OCI-M2 (cell line): ENCODE data around the gene PRKCA.
"Not testable (repeated sequence)": the region's sequence is repeated elsewhere in the genome, so short reads cannot be mapped to it uniquely, and the experiment has no call there.

Experiments
- DNase-seq: peaks from one replicate; lab custom pipeline; 2025; ENCODE audit not compliant: unreplicated experiment; lab: John Stamatoyannopoulos, UW

The PRKCA gene

GRCh38 chr17:66432996-66433551 is 130.7 kb downstream of the PRKCA start:
- no peak for DNase-seq

- DNase-seq, result no peak
Measured at GRCh38 chr17:66435182-66435581, 132.8 kb downstream of the PRKCA start.

- no peak for DNase-seq
Measured at GRCh38 chr17:66436631-66437030, 134.2 kb downstream of the PRKCA start.

- DNase-seq, result no peak
Measured at GRCh38 chr17:66437476-66438026, 135.1 kb downstream of the PRKCA start.

GRCh38 chr17:66438101-66438500 is 135.7 kb downstream of the PRKCA start:
- DNase-seq, result no peak

GRCh38 chr17:66441101-66441661 is 138.8 kb downstream of the PRKCA start:
- DNase-seq, result no peak

GRCh38 chr17:66443166-66443565 is 140.8 kb downstream of the PRKCA start:
- DNase-seq, result no peak

GRCh38 chr17:66443606-66444005 is 141.2 kb downstream of the PRKCA start:
- DNase-seq, result no peak

GRCh38 chr17:66444031-66444430 is 141.6 kb downstream of the PRKCA start:
- DNase-seq, result no peak

- DNase-seq, result no peak
Measured at GRCh38 chr17:66445229-66445628, 142.8 kb downstream of the PRKCA start.

- no peak for DNase-seq
Measured at GRCh38 chr17:66446419-66446818, 144.0 kb downstream of the PRKCA start.

- DNase-seq, result no peak
Measured at GRCh38 chr17:66447159-66447558, 144.7 kb downstream of the PRKCA start.

- no peak for DNase-seq
Measured at GRCh38 chr17:66448026-66448639, 145.7 kb downstream of the PRKCA start.

- DNase-seq, result no peak
Measured at GRCh38 chr17:66449418-66449977, 147.1 kb downstream of the PRKCA start.

- no peak for DNase-seq
Measured at GRCh38 chr17:66450008-66450851, 147.8 kb downstream of the PRKCA start.

GRCh38 chr17:66450852-66451158 is 148.4 kb downstream of the PRKCA start:
- no peak for DNase-seq

- DNase-seq, result no peak
Measured at GRCh38 chr17:66451188-66452149, 149.1 kb downstream of the PRKCA start.

GRCh38 chr17:66455060-66455459 is 152.6 kb downstream of the PRKCA start:
- no peak for DNase-seq

- DNase-seq, result not testable (repeated sequence)
Measured at GRCh38 chr17:66457499-66457898, 155.1 kb downstream of the PRKCA start.

GRCh38 chr17:66458782-66459181 is 156.4 kb downstream of the PRKCA start:
- DNase-seq, result no peak
